ENCODE measurements around the gene GRIN1.
"Not testable (repeated sequence)": the region's sequence is repeated elsewhere in the genome, so short reads cannot be mapped to it uniquely, and the experiment has no call there.

GRIN1 gene

DNA sequence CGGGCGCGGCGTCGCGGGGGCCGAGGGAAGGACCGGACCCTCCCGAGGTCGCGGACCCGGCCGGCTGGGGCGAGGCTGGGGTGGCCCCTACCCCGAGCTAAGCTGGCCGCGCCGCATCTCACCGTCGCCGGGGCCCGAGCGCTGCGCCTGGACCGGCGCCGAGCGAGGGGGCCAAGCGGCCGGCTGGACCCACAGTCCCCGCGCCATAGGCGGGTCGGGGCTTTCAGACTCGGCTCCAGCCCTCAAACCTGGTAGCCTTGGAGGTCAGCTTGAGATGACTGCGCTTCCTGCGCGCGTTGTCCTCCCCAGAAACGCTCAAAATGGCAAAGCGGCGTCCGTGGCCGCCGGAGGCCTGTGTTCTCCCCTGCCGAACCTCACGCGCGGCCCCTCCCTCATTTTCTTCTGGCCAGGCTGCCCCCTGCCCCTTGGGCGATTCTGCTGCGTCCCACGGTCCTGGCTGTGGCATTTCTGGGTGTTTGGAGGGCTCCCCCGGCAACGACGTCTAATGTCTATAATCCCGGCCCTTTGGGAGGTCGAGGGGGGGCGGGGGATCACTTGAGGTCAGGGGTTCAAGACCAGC lies 8.7 kb upstream of the GRIN1 start:
- Histone ChIP-seq H3K9ac (peak overlapping the region; percentile 76 to 93 (median 84)), H3K27ac (peak overlapping the region; percentile 48 to 87 (median 77); a peak in 21 of 22 replicates), H3K4me1 (peaks cover 35 to 55% (median 46%) of the 10 kb centered on the region in 10 experiments), H3K27me3 (peaks cover 0 to 21% (median 12%) of the 10 kb centered on the region in 11 experiments; a peak in 17 of 22 replicates), H3K4me3 (peak overlapping the region; percentile 69 to 83 (median 80)), H3K9me3 (replicated peaks in 1 of 11) (peaks cover 0 to 7% (median 0%) of the 10 kb centered on the region in 11 experiments; a peak in 1 of 22 replicates), H3K36me3 (no peaks in the 10 kb centered on the region), H3K4me2 (peak overlapping the region; percentile 88 to 100 (median 98)), H4K20me1 (peaks cover 0 to 11% (median 0%) of the 10 kb centered on the region in 11 experiments; a peak in 4 of 22 replicates)
- TF ChIP-seq Cebpa-rat (IDR thresholded peaks at IDR 0.05), result no peak

DNA sequence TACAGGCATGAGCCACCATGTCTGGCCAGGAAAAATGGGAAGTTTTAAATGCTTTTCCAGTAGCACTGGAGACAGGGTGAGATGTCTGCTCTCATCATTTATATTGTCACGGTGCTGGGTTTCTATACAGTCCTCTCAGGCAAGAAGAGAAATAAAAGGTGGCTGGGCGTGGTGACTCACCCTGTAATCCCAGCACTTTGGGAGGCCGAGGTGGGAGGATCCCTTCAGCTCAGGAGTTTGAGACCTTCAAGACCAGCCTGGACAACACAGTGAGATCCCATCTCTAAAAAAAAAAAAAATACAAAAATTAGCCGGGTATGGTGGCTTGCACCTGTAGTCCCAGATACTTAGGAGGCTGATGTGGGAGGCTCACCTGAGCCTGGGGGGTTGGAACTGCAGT lies 4.8 kb upstream of the GRIN1 start:
- Histone ChIP-seq H3K36me3 (no peaks in the 10 kb centered on the region), H3K27ac (no peak overlapping the region), H3K9me3 (replicated peaks in 1 of 11) (peaks cover 0 to 7% (median 0%) of the 10 kb centered on the region in 11 experiments; a peak in 2 of 22 replicates), H3K4me1 (peaks cover 11 to 41% (median 27%) of the 10 kb centered on the region in 10 experiments), H3K4me3 (no peak overlapping the region), H3K27me3 (peaks cover 38 to 60% (median 52%) of the 10 kb centered on the region in 11 experiments), H3K9ac (no peak overlapping the region), H3K4me2 (no peak overlapping the region), H4K20me1 (peaks cover 0 to 29% (median 9%) of the 10 kb centered on the region in 11 experiments; a peak in 11 of 22 replicates)
- no peak for TF ChIP-seq Cebpa-rat (IDR thresholded peaks at IDR 0.05)

DNA sequence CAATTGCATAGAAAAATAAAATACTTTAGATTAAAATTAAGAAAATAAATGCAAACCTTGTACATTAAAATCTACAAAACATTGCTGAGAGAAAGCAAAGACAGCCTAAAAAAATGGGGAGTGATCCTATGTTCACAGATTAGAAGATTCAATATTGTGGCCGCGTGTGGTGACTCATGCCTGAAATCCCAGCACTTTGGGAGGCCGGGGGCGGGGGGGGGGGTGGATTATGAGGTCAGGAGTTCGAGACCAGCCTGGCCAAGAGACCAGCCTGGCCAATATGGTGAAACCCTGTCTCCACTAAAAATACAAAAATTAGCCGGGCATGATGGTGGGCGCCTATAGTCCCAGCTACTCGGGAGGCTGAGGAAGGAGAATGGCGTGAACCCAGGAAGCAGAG lies 3.8 kb upstream of the GRIN1 start:
- not testable (repeated sequence) for H3K4me3 ChIP-seq; H3K9ac ChIP-seq; H3K36me3 ChIP-seq; H3K4me2 ChIP-seq; H3K27ac ChIP-seq; H3K9me3 ChIP-seq (replicated peaks in 1 of 11)
- peaks cover 0 to 37% (median 9%) of the 10 kb centered on the region in 11 experiments; a peak in 11 of 22 replicates for H4K20me1 ChIP-seq
- H3K4me1 ChIP-seq, result peaks cover 10 to 40% (median 25%) of the 10 kb centered on the region in 10 experiments
- peaks cover 47 to 70% (median 61%) of the 10 kb centered on the region in 11 experiments for H3K27me3 ChIP-seq

DNA sequence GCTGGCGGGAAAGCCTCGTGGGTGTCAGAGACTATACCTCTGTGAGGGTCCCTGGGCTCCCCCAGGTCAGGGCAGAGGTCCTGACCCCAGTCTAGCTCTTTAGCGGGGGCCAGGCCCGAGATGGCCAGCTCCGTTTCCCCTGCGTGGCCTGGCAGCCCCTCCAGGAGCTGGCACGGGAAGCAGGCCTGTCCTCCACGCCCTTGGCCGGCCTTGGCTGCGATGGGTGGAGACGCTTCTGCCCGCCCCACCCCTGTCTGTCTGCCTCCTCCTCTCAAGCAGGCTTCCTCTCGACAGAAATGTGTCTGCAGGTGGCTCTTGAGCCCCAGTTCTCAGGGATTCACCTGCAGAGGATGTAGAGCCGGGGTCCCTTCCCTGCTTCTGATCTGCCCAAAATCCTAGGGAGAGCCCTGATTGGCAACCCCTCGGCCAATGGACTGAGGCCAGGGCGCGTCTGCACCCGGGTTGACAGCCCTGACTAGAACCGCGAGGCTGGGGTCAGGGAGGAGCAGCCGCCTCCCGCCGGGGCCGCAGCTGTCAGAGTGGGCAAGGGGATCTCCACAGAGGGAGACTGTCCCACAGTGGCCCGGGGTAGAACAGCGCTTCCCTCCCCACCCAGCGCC lies 2.6 kb upstream of the GRIN1 start:
- no peak for TF ChIP-seq Cebpa-rat (IDR thresholded peaks at IDR 0.05)
- Histone ChIP-seq H3K9ac (no peak overlapping the region), H3K36me3 (no peaks in the 10 kb centered on the region), H3K4me2 (no peak overlapping the region), H4K20me1 (peaks cover 0 to 45% (median 9%) of the 10 kb centered on the region in 11 experiments; a peak in 11 of 22 replicates), H3K9me3 (replicated peaks in 1 of 11) (peaks cover 0 to 4% (median 0%) of the 10 kb centered on the region in 11 experiments; a peak in 1 of 22 replicates), H3K4me3 (no peak overlapping the region), H3K27ac (no peak overlapping the region), H3K27me3 (peaks cover 59 to 82% (median 73%) of the 10 kb centered on the region in 11 experiments), H3K4me1 (peaks cover 6 to 36% (median 17%) of the 10 kb centered on the region in 10 experiments; a peak in 16 of 20 replicates)

DNA sequence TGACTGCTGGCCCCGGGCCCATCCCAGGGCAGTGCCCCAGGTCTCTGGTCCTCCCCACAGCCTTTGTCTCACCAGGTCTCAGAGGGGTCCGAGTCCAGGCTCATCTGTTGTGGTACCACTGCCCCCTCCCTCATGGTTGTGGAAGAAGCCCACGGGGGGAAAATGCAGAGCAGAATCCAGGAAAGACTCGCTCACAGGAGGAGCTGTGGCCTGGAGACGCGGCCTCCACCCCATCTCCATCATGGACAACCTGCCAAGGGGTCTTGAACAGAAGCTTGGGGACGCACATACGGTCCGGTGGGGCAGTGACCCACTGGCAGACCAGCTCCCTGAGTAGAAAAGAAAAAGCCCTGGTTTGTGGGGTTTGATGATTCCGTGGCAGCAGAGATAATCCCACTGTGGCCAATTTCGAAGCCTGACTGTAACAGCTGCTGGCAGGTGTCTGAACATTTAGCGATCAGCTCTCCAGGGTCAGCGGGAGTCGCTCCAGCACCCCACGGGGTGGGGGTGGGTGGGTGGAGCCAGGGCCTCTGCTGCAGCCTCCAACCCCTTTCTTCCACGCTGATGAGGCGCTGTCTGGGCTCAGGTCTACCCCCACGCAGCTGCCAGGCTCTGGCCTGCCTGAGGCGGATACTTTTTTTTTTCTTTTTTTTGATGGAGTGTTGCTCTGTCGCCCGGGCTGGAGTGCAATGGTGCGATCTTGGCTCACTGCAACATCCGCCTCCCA lies 1.9 kb upstream of the GRIN1 start:
- Histone ChIP-seq H3K4me1 (peaks cover 6 to 32% (median 15%) of the 10 kb centered on the region in 10 experiments; a peak in 16 of 20 replicates), H3K27me3 (peaks cover 62 to 86% (median 78%) of the 10 kb centered on the region in 11 experiments), H3K4me2 (no peak overlapping the region), H3K36me3 (no peaks in the 10 kb centered on the region), H3K27ac (no peak overlapping the region), H3K9me3 (replicated peaks in 1 of 11) (peaks cover 0 to 4% (median 0%) of the 10 kb centered on the region in 11 experiments; a peak in 1 of 22 replicates), H3K4me3 (no peak overlapping the region), H4K20me1 (peaks cover 0 to 52% (median 9%) of the 10 kb centered on the region in 11 experiments; a peak in 11 of 22 replicates), H3K9ac (no peak overlapping the region)
- no peak for TF ChIP-seq Cebpa-rat (IDR thresholded peaks at IDR 0.05)

DNA sequence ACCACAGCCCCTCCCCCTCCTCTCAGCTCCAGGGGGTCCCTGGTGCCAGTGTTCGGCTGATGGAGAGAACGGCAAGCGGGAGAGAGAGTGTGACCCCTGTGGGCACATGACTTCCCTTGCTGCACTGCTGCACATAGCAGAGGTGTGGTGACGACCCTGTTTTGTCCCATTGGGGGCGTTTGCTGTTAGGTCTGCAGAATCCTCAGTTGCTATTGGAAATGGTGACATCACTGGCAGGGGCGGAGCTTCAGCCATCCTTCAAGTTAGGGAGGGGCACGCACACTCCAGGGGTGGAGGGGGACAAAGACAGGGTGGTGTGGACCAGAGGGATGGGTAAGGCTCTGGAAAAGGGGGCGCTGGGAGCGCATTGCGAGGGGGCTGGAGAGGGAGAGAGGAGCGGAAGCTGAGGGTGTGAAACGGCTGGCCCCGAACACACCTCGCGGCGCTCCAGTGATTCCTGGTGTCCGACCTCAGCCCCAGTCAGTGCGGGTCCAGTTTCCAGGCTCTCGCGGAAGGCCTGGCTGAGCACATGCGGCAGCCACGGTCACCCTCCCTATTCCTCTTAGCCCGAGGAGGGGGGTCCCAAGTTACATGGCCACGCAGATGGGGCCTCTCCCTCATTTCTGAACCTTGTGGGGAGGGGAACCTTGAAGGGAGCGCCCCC lies 764 bp upstream of the GRIN1 start:
- Histone ChIP-seq H3K4me2 (peak overlapping the region in 9 of 11 experiments; percentile 52 to 72 (median 66); a peak in 12 of 22 replicates), H3K36me3 (no peaks in the 10 kb centered on the region), H3K9me3 (replicated peaks in 1 of 11) (peaks cover 0 to 4% (median 0%) of the 10 kb centered on the region in 11 experiments; a peak in 1 of 22 replicates), H3K27me3 (peaks cover 62 to 94% (median 78%) of the 10 kb centered on the region in 11 experiments), H3K27ac (no peak overlapping the region), H3K4me3 (0 out of 20 replicates have a peak overlapping the region, but pooled peaks of 1 of the 10 experiments have one; percentile 2), H3K4me1 (peaks cover 6 to 34% (median 16%) of the 10 kb centered on the region in 10 experiments; a peak in 16 of 20 replicates), H4K20me1 (peaks cover 0 to 60% (median 9%) of the 10 kb centered on the region in 11 experiments; a peak in 11 of 22 replicates), H3K9ac (no peak overlapping the region)
- TF ChIP-seq Cebpa-rat (IDR thresholded peaks at IDR 0.05), result no peak

DNA sequence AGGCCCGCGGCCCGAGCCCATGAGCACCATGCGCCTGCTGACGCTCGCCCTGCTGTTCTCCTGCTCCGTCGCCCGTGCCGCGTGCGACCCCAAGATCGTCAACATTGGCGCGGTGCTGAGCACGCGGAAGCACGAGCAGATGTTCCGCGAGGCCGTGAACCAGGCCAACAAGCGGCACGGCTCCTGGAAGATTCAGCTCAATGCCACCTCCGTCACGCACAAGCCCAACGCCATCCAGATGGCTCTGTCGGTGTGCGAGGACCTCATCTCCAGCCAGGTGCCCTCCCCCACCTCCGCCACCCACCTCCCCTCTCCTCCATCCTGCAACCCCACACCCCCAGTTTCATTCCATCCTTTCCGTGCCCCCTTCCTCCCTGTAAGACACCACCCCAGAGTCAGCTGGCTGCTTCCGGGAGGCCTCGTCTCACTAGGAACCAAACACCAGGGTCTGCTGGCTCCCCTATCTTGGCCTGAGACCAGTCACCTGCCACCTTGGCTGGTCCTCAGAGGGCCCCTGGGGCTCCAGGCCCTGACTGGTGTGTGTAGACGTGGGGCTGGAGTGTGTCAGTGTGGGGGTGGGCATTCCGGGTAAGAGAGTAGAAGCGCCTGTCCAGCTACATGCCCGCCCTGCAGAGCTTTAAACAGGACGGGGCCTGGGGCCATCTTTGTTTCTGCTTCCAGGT lies 655 bp downstream of the GRIN1 start:
- Histone ChIP-seq H3K4me2 (peak overlapping the region; percentile 34 to 72 (median 65); a peak in 21 of 22 replicates), H3K9ac (no peak overlapping the region), H3K9me3 (replicated peaks in 1 of 11) (peaks cover 0 to 4% (median 0%) of the 10 kb centered on the region in 11 experiments; a peak in 1 of 22 replicates), H3K4me1 (peaks cover 6 to 40% (median 16%) of the 10 kb centered on the region in 10 experiments; a peak in 16 of 20 replicates), H3K27me3 (peaks cover 62 to 94% (median 72%) of the 10 kb centered on the region in 11 experiments), H4K20me1 (peaks cover 0 to 68% (median 9%) of the 10 kb centered on the region in 11 experiments; a peak in 11 of 22 replicates), H3K36me3 (no peaks in the 10 kb centered on the region), H3K27ac (no peak overlapping the region), H3K4me3 (peak overlapping the region in 1 of 10 experiments; percentile 16; a peak in 1 of 20 replicates)
- TF ChIP-seq Cebpa-rat (IDR thresholded peaks at IDR 0.05), result no peak

All from BLaER1 treated with 17β-estradiol and CSF1 and Interleukin-3, amounts not matched to agents 10 nM and 100 nM (cell line).